Nephron progenitor cell (in vitro differentiated cells): Measurements from ENCODE around the gene GAGE10.

Experiments
- DNase-seq: peaks from one replicate; pipeline ENCODE4 v3.0.0; 2021
- H3K27ac Mint-ChIP-seq: 2 replicates; pipeline ENCODE4 v1.8.0; 2021; ENCODE audit warnings: mild to moderate bottlenecking, moderate library complexity, mixed read lengths
- H3K27me3 Mint-ChIP-seq: 2 replicates; pipeline ENCODE4 v1.8.0; 2021; ENCODE audit warnings: mild to moderate bottlenecking, low read depth, mixed read lengths; ENCODE audit not compliant: poor library complexity
- H3K36me3 Mint-ChIP-seq: 2 replicates; pipeline ENCODE4 v1.8.0; 2021; ENCODE audit warnings: low read depth, mixed read lengths
- H3K4me1 Mint-ChIP-seq: 2 replicates; pipeline ENCODE4 v1.8.0; 2021; ENCODE audit warnings: mixed read lengths
- H3K4me3 Mint-ChIP-seq: 2 replicates; pipeline ENCODE4 v1.8.0; 2021; ENCODE audit warnings: mild to moderate bottlenecking, moderate library complexity, mixed read lengths
- H3K9me3 Mint-ChIP-seq: 2 replicates; pipeline ENCODE4 v1.8.0; 2021; ENCODE audit warnings: mild to moderate bottlenecking, moderate library complexity, mixed read lengths
- TF ChIP-seq, protein P1 (sequence below): fragments of 200-600 bp; sonication (generic); IDR thresholded peaks from 2 replicates; pipeline ENCODE4 v1.5.0; 2021; ENCODE audit warnings: antibody characterized with exemption

The GAGE10 gene

DNA sequence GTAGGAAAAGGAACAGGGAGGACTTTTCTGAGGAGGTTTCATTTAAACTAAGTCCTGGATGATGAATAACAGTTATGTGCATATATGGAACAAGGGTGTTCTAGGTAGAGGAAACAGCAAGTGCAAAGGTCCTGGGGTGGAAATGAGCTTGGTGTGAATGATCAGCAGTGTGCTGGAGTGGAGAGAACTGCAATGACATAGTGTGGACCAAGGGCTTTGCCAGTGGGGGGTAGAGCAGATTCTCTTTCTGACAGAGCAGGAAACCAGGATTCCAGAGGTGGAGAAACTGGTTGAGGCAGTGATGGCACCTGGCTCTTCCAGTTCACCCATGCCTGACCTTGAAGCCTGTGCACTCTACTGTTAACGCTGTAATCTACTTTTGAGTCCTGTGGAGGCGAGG is 32.1 kb upstream of the GAGE10 start:
- peaks cover 63% of the 10 kb centered on the region for H3K4me1 Mint-ChIP-seq
- H3K9me3 Mint-ChIP-seq = peaks cover 55% of the 10 kb centered on the region
- peak overlapping the region; percentile 23 for H3K27ac Mint-ChIP-seq
- DNase-seq = no peak
- H3K36me3 Mint-ChIP-seq = peaks cover 20% of the 10 kb centered on the region
- H3K4me3 Mint-ChIP-seq = peak overlapping the region; percentile 72
- H3K27me3 Mint-ChIP-seq = peaks cover 3% of the 10 kb centered on the region
- TF ChIP-seq, protein P1, sequence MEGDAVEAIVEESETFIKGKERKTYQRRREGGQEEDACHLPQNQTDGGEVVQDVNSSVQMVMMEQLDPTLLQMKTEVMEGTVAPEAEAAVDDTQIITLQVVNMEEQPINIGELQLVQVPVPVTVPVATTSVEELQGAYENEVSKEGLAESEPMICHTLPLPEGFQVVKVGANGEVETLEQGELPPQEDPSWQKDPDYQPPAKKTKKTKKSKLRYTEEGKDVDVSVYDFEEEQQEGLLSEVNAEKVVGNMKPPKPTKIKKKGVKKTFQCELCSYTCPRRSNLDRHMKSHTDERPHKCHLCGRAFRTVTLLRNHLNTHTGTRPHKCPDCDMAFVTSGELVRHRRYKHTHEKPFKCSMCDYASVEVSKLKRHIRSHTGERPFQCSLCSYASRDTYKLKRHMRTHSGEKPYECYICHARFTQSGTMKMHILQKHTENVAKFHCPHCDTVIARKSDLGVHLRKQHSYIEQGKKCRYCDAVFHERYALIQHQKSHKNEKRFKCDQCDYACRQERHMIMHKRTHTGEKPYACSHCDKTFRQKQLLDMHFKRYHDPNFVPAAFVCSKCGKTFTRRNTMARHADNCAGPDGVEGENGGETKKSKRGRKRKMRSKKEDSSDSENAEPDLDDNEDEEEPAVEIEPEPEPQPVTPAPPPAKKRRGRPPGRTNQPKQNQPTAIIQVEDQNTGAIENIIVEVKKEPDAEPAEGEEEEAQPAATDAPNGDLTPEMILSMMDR = no peak

DNA sequence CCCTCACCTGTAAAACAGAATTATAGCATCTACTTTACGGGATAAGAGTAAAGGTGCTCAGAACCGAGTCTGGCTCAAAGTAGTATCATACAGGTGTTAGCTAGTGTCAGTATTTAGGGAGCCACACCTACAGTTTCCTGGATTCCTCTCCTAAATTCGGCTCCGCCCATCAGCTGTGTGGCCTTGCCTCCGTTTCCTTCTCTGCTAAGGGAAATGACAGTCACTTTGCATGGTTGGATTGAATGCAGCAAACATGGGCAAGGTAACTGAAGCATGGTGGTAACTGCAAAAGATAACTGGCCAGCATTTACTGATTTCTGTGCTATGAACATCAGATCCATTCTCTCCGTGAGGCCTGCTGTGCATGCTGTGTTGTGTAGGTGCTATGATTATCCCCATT is 31.0 kb upstream of the GAGE10 start:
- no peak for DNase-seq
- Mint-ChIP-seq H3K9me3 (peaks cover 52% of the 10 kb centered on the region), H3K4me3 (peak overlapping the region; percentile 58), H3K27me3 (peaks cover 3% of the 10 kb centered on the region), H3K36me3 (peaks cover 20% of the 10 kb centered on the region), H3K27ac (no peak overlapping the region), H3K4me1 (peaks cover 54% of the 10 kb centered on the region)
- TF ChIP-seq, protein P1 = no peak

DNA sequence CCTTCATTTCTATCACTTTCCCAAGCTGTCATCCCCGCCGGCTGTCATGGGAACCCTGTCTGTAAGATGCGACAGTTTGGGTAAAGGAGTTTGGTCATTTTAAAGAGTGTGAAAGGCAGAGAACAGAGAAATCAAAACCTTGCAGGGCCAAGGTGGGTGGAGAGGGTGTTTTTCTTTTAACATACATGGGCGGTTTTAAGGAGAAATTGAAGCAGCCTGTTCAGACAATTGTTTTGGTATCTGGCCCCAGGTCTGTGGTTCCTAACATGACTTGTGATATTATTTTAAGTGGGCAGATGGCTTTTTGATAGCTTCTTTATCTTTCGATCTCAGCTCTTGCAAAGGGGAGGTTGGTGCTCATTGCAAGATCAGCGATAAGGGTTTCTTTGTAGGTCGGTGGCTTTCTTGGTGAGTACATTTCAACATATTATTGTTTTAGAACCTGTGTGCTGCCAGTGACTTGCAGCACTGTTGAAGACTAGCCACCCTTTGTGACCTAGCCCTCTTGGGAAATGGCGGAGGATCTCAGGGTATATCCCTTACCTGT is 30.2 kb upstream of the GAGE10 start:
- Mint-ChIP-seq H3K36me3 (peaks cover 20% of the 10 kb centered on the region), H3K27ac (no peak overlapping the region), H3K4me3 (peak overlapping the region; percentile 11), H3K4me1 (peaks cover 54% of the 10 kb centered on the region), H3K27me3 (peaks cover 3% of the 10 kb centered on the region), H3K9me3 (peaks cover 52% of the 10 kb centered on the region)
- DNase-seq = no peak
- TF ChIP-seq, protein P1 = no peak

DNA sequence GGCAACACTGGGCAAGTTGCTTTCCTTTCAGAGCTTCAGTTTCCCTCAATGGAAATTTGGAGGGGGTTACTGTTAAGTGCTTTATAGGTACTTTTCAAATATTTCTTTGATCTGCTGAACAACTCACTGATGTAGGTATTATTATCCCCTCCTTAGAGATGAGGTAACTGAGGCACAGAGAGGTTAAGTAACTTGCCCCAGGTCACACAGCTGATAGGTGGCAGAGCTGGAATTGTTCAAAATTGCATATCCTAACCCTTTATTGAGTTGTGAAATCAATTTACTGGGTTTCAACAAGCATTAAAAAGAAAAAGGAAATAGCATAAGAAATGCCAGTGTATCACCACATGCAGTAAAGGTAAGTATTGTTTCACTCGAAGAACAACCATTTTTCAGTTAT is 27.2 kb upstream of the GAGE10 start:
- peaks cover 3% of the 10 kb centered on the region for H3K27me3 Mint-ChIP-seq
- TF ChIP-seq, protein P1 = no peak
- no peak for DNase-seq
- peaks cover 58% of the 10 kb centered on the region for H3K9me3 Mint-ChIP-seq
- peaks cover 19% of the 10 kb centered on the region for H3K36me3 Mint-ChIP-seq
- no peak overlapping the region for H3K27ac Mint-ChIP-seq
- H3K4me3 Mint-ChIP-seq = no peak overlapping the region
- H3K4me1 Mint-ChIP-seq = peaks cover 42% of the 10 kb centered on the region

DNA sequence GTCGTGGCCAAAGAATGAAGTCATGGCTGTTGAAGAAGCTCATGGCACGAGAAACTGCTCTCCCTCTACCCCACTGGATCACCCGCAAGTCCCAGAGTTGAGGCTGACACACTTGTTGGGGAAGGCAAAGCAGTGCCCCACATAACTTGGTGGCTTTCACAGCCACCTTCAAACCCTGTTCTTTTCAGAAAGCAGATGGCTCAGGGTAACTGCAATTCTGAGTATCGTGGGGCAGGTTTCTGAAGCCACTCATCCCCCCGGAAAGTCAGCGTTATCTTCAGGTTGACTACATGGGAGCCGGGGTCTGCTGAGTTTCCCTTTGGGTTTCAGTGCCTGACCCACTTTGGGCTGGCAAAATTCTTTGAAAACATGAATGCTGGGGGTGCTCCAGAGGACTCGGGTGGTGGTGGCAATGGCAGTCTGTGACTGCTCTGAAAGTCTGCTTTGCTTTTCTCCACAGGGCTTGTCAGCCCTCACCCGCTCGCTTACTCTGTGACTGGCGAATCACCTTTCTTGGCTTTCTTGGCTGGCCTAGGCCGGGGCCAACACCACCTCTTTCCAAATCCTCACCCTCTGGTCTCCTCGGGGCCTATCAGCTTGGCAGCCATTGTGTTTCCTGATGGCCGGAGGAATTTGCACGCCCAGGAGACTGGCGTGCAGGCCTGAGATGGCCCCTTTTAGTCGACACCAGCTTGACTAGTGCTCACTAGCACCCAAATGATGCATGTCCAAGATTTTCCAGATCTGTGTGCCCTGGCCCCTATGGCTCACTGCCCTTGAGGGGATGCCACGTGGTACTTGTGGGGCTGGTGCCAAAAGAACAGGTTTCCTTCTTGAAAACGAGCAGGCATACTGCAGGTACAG is 26.5 kb upstream of the GAGE10 start:
- no peak for DNase-seq
- Mint-ChIP-seq H3K4me3 (no peak overlapping the region), H3K4me1 (peaks cover 35% of the 10 kb centered on the region), H3K27ac (peak overlapping the region; percentile 51), H3K9me3 (peaks cover 55% of the 10 kb centered on the region), H3K27me3 (peaks cover 3% of the 10 kb centered on the region), H3K36me3 (peaks cover 18% of the 10 kb centered on the region)
- TF ChIP-seq, protein P1 = no peak

DNA sequence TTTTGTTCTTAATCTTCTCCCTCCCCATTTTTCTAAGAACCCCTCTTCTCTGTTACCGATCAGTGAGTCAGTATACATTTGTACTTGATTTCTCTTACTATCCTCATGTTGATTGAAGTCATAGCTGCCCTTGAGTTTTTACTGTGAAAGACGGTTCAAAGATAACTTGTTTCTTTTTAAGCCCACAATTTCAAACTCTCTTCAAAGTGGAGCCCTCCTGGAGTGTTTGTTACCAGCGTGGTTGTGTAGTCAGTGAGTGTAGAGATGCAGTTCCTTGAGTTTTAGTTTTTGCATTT is 26.0 kb upstream of the GAGE10 start:
- DNase-seq = no peak
- H3K36me3 Mint-ChIP-seq = peaks cover 19% of the 10 kb centered on the region
- no peak overlapping the region for H3K4me3 Mint-ChIP-seq
- peaks cover 60% of the 10 kb centered on the region for H3K9me3 Mint-ChIP-seq
- peaks cover 38% of the 10 kb centered on the region for H3K4me1 Mint-ChIP-seq
- peaks cover 3% of the 10 kb centered on the region for H3K27me3 Mint-ChIP-seq
- TF ChIP-seq, protein P1 = no peak
- peak overlapping the region; percentile 71 for H3K27ac Mint-ChIP-seq
